GM20000 (cell line): Measurements from ENCODE around the gene TMEM131.

Experiments used
- DNase-seq: peaks from one replicate; pipeline ENCODE4 v3.0.0; 2012; ENCODE audit warnings: low spot score
- TF ChIP-seq, protein P1 (sequence below): IDR thresholded peaks from 2 replicates; pipeline ENCODE4 v1.5.1; 2012; ENCODE audit warnings: mild to moderate bottlenecking, control low read depth; ENCODE audit errors: extremely low read depth, missing control alignments

The TMEM131 gene

DNA sequence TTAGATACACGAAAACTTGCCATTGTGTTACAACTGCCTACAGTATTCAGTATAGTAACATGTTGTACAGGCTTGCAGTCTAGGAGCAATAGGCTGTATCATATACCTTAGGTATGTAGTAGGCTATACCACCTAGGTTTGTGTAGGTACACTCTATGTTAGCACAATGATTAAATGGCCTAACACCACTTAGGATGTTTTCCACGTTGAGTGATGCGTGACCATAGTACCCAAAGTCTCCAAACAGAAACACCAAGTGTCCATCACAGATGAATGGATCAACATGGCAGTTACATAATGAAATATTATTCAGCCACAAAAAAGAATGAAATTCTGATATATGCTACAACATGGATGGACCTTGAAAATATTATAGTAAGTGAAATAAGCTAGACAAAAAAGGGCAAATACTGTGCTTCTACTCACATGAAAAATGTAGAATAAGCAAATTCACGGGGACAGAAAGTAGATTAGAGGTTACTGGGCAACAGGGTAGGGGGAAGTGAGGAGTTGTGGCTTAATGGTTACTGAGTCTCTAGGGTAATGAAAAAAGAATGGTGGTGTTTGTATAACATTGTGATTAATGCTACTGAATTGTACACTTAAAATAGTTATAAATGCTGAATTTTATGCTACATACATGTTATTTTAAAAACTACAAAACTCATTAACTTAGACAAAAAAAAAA, 62.6 kb downstream of the TMEM131 start:
- TF ChIP-seq, protein P1, sequence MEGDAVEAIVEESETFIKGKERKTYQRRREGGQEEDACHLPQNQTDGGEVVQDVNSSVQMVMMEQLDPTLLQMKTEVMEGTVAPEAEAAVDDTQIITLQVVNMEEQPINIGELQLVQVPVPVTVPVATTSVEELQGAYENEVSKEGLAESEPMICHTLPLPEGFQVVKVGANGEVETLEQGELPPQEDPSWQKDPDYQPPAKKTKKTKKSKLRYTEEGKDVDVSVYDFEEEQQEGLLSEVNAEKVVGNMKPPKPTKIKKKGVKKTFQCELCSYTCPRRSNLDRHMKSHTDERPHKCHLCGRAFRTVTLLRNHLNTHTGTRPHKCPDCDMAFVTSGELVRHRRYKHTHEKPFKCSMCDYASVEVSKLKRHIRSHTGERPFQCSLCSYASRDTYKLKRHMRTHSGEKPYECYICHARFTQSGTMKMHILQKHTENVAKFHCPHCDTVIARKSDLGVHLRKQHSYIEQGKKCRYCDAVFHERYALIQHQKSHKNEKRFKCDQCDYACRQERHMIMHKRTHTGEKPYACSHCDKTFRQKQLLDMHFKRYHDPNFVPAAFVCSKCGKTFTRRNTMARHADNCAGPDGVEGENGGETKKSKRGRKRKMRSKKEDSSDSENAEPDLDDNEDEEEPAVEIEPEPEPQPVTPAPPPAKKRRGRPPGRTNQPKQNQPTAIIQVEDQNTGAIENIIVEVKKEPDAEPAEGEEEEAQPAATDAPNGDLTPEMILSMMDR = no peak

DNA sequence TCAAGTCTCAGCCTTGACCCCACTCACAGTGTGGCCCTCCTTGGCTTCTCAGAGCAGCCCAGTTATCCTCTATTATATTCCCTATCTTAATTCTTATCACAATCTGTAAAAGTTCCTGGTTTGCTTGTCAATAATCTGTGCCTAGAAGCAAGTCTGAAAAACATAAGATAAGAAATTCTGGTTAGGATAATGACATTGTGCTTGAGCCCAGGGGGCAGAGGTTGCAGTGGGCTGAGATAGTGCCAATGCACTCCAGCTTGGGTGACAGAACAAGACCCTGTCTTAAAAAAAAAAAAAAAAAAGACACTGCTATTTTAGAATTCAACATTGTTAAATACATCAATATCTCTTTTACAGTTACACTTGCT, 63.9 kb downstream of the TMEM131 start:
- no peak for DNase-seq
- TF ChIP-seq, protein P1 = no peak

More for the DNA sequence above, 62.6 kb downstream of the TMEM131 start:
- DNase-seq = no peak

DNA sequence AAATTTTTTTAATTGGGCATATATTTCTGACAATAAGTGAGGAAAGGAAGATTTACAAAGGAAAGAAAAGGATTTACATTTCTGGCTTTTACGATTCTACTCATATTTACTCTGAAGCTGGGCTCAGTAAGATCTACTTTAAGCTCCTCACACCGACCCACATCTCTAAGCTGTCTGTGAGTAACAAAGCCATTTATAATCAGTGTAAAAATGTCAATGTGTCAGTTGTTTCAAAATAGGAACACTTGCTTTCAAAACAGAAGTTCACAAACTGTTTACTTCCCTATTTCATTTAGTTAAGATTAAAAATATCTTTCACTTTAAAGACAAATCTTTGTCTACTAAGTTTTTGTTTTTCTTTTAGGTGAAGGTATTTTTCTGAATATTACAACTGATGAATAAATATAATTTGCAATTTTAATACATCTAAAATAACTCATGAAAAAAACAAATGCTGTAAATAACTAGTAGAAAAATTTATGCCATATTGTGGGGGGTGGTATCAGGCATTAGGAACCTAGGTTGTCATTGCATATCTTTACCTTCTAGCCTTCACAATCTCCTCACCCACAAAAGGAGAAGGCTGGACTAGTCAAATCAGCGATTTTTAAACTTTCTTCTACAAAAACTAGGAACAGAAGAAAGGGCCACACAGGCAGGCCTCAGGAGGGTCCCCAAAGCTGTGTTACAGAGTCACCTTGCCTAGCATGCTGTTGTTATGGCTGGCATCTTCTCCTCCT, 64.5 kb downstream of the TMEM131 start:
- TF ChIP-seq, protein P1 = no peak
- DNase-seq = no peak

DNA sequence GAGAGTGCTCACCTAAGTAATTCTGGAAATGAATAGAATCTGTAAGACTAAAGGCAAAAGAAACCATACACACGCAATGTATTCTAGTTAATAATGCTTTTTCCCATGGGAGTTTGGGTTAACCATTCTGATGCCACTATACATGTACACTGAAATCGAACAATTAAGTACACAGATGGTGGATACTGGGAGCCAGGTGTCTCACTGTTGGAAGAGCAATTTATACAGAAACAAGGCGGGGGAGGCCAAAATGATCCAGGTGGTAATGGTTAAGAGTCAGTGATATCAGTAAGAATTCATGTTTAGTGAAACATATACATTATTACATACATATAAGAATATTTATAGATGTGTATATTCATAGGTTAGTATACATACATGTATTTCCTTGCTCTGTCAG, 67.2 kb downstream of the TMEM131 start:
- TF ChIP-seq, protein P1 = no peak
- no peak for DNase-seq

DNA sequence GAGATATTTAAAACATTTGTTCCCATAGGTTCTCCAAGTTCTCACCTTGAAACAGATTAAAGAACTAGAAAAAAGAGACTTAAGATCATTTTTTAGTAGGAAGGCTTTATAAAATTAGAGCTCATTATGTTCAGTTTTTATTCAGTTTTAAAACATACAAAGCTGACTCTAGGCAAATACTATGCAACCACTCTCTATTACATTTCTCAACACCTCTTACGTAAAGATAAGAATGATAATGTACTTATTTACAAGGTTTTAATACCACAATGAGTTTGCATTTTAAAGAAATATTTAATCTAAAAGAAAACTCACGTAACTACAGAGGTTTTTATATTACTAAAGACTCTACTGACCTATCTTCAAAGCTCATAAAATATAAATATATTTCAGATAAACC, 68.8 kb downstream of the TMEM131 start:
- DNase-seq = no peak
- TF ChIP-seq, protein P1 = no peak

DNA sequence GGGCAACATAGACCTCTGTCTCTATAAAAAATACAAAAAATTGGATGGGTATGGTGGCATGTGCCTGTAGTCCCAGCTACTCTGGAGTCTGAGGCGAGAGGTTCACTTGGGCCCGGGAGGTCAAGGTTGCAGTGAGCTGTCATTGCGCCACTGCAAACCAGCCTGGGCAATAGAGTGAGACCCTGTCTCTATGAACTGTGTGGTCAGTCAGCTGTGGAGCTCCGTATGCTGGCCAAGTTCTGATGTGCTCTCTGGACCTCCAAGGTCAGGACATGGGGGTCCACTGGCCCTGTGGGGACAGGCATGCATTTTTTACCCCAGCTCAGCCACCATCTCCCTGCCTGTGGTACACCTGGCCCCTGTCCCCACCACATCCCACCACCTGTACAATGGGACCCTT, 71.6 kb downstream of the TMEM131 start:
- no peak for DNase-seq
- TF ChIP-seq, protein P1 = no peak

DNA sequence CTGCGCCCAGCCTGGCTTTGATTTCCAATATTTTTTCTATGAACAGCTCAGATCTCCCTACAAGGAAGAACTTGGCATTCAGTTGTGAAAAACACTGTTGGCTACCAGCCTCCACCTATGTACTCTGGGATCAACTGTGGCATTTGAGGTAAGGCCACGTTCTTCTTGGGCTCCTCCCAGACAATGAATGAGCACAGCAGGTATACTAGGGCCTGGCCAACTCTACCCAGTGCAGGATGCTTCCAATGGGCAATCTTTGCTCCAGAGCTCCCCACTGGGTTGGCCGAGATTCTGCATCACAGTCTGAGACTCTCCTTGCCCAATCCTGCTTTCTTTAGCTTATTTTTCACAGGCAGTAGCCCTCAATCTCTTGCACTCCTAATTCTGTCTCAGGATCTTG, 75.9 kb downstream of the TMEM131 start:
- TF ChIP-seq, protein P1 = no peak
- DNase-seq = no peak
